OCI-LY7 (cell line): ENCODE data around the gene SLC43A1. TPM values are rescaled to one million over a fixed set of nuclear protein-coding genes. Genes with fewer than 3 reads are reported as not detected.
A peak's percentile ranks its signal among the peaks of the same experiment; 100 is the strongest.

Experiments used
- BruUV-seq: library from RNA; stranded (reverse); fragments of 400-500 nt; replicated peaks from 2 replicates; lab custom pipeline; 2021; lab: Mats Ljungman, UMichigan
- CTCF ChIA-PET: fragments of 300-600 bp; sonication (Branson Sonifier 250); formaldehyde crosslinking; loops from one replicate; lab custom pipeline; 2022; ENCODE audit warnings: antibody characterized with exemption; ENCODE audit not compliant: unreplicated experiment; lab: Charles Lee
- POLR2A ChIA-PET: fragments of 300-600 bp; sonication (Branson Sonifier 250); formaldehyde crosslinking; loops from one replicate; lab custom pipeline; 2022; ENCODE audit warnings: antibody characterized with exemption; lab: Charles Lee
- DNase-seq: peaks from one replicate; pipeline ENCODE4 v3.0.0-alpha.2; 2015; ENCODE audit warnings: low spot score
- H2AFZ ChIP-seq: fragments of 200-600 bp; sonication (generic), shearing (Covaris generic); 2 replicates; pipeline ENCODE4 v1.6.1; 2014; ENCODE audit warnings: mild to moderate bottlenecking, antibody characterized with exemption, low read length, moderate library complexity
- H3K27ac ChIP-seq: fragments of 200-600 bp; sonication (generic); 2 replicates; pipeline ENCODE4 v1.5.1; 2014; ENCODE audit warnings: mixed run types, low read depth, mild to moderate bottlenecking, moderate library complexity, low read length, inconsistent platforms; ENCODE audit not compliant: poor library complexity, severe bottlenecking
- H3K36me3 ChIP-seq: fragments of 200-600 bp; sonication (generic); 2 replicates; pipeline ENCODE4 v1.6.1; 2014; ENCODE audit warnings: mild to moderate bottlenecking, antibody characterized with exemption, low read length, moderate library complexity, mixed read lengths; ENCODE audit not compliant: insufficient read depth
- H3K4me1 ChIP-seq: fragments of 200-600 bp; sonication (generic); 2 replicates; pipeline ENCODE4 v1.5.1; 2014; ENCODE audit warnings: mild to moderate bottlenecking, low read length; ENCODE audit not compliant: insufficient read depth, poor library complexity, severe bottlenecking
- H3K4me2 ChIP-seq: fragments of 200-600 bp; sonication (generic); 2 replicates; pipeline ENCODE4 v1.6.1; 2014; ENCODE audit warnings: mild to moderate bottlenecking, low read length
- H3K4me3 ChIP-seq: fragments of 200-600 bp; sonication (generic); 2 replicates; pipeline ENCODE4 v1.5.1; 2014; ENCODE audit warnings: mild to moderate bottlenecking, low read depth, low read length; ENCODE audit not compliant: poor library complexity, severe bottlenecking
- H3K79me2 ChIP-seq: fragments of 200-600 bp; sonication (generic); 2 replicates; pipeline ENCODE4 v1.6.1; 2016; ENCODE audit warnings: low read depth, mild to moderate bottlenecking, low read length, moderate library complexity, mixed read lengths; ENCODE audit not compliant: insufficient read depth
- H3K9me2 ChIP-seq: fragments of 200-600 bp; sonication (generic); 2 replicates; pipeline ENCODE4 v1.6.1; 2016; ENCODE audit warnings: mild to moderate bottlenecking, low read length, mixed read lengths; ENCODE audit not compliant: insufficient read depth
- H3K9me3 ChIP-seq: fragments of 200-600 bp; sonication (generic); 2 replicates; pipeline ENCODE4 v1.6.1; 2014; ENCODE audit warnings: mild to moderate bottlenecking, mixed run types, low read length, mixed read lengths
- H4K20me1 ChIP-seq: fragments of 200-600 bp; sonication (generic); 2 replicates; pipeline ENCODE4 v1.6.1; 2014; ENCODE audit warnings: mild to moderate bottlenecking, antibody characterized with exemption, low read length, moderate library complexity, mixed read lengths; ENCODE audit not compliant: insufficient read depth
- CTCF ChIP-seq: fragments of 200-600 bp; sonication (generic); conservative IDR thresholded peaks from 2 replicates; pipeline ENCODE4 v1.5.1; 2014; ENCODE audit warnings: mild to moderate bottlenecking, antibody characterized with exemption, low read length, moderate library complexity, mixed read lengths
- EZH2phosphoT487 ChIP-seq: fragments of 200-600 bp; sonication (generic); IDR thresholded peaks from 2 replicates; pipeline ENCODE4 v1.6.1; 2018; ENCODE audit warnings: low read depth, borderline replicate concordance, mild to moderate bottlenecking, mixed run types, antibody characterized with exemption, low read length, moderate library complexity, mixed read lengths
- intact Hi-C: fragments of 100-400 bp; cut with micrococcal nuclease; formaldehyde crosslinking; loops from one replicate; pipeline ENCODE4 v1.10.0; 2022; ENCODE audit not compliant: unreplicated experiment
- total RNA-seq, 2 experiments: library from RNA; depleted of rRNA in 1 of 2; stranded (reverse); fragments of >200 nt in 1 of 2; shearing (Covaris generic) in 1 of 2; gene quantifications; 2 replicates each; pipeline ENCODE4 v1.2.3, GENCODE V29; 2014 to 2022

SLC43A1 gene
- total RNA-seq, 2 experiments from 2014 or later = 61.1 to 78.6 TPM

GRCh38 chr11:57493507-57494503 lies 21.7 kb downstream of the SLC43A1 start:
- no peak overlapping the region for H3K4me2 ChIP-seq
- peaks cover 16% of the 10 kb centered on the region for H3K4me1 ChIP-seq
- ChIA-PET POLR2A (interaction anchor here (0.6 to 5.3 kb wide), 16 partner anchors 8 to 291 kb away, joined by 3 to 64 read pairs (median 4); partner anchors contain the start of genes SELENOH, SLC43A1 and TIMM10), CTCF (interaction anchor here (0.6 to 2.5 kb wide), 17 partner anchors 8 to 174 kb away, joined by 3 to 60 read pairs (median 9); partner anchors contain the start of genes SLC43A1 and ZDHHC5)
- TF ChIP-seq EZH2phosphoT487 (no peak), CTCF (peak; percentile 96)
- no peaks in the 10 kb centered on the region for H3K9me3 ChIP-seq
- peaks cover 86% of the 10 kb centered on the region for H3K36me3 ChIP-seq
- peak; percentile 91 for DNase-seq
- H3K27ac ChIP-seq = peak overlapping the region; percentile 75
- no peaks in the 10 kb centered on the region for H4K20me1 ChIP-seq
- H3K4me3 ChIP-seq = no peak overlapping the region
- TSS peak; percentile 27 for BruUV-seq
- no peaks in the 10 kb centered on the region for H3K9me2 ChIP-seq
- no peaks in the 10 kb centered on the region for H3K79me2 ChIP-seq
- no peak overlapping the region for H2AFZ ChIP-seq
- intact Hi-C loops = loop anchor here (1.0 kb wide), 3 partner anchors 18 to 150 kb away; no protein-coding TSS in a partner anchor

DNA sequence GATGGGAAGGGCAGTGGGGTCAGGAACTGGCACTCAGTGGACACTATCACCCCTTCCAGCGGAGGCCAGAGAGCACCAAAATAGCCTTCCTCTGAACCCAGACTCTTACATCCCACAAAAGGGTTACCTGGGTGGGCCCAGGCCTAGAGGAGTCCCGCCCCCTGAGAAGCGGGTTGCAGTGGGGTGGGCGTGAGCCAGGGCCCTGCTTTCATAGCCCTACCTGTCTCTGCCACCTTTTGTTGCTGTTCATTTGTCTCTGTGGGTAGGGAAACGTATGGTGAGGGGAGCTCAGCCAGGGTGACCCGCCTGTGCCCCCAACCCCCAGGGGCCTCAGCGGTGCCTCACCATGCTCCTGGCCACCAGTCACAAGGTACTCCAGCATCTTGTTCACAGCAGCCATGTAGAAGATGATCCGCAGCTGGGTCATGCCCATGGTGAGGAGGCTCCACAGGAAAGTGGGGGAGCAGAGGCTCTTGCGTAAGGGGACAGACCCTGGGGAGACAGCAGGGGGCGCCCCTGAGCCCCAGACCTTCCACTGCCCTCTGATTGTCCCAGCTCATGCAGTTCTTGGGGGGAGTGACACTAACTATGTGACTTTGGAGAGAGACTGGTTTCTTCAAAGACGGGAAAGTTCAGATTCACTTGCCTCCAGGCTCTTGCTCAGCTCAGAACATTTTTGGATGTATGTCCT lies 24.0 kb downstream of the SLC43A1 start:
- Histone ChIP-seq H3K4me2 (no peak overlapping the region), H3K4me1 (peaks cover 22% of the 10 kb centered on the region), H3K79me2 (no peaks in the 10 kb centered on the region), H3K9me3 (no peaks in the 10 kb centered on the region), H3K9me2 (no peaks in the 10 kb centered on the region), H3K4me3 (no peak overlapping the region), H3K27ac (no peak overlapping the region), H2AFZ (no peak overlapping the region), H4K20me1 (no peaks in the 10 kb centered on the region), H3K36me3 (peaks cover 86% of the 10 kb centered on the region)
- ChIA-PET CTCF (interaction anchor here (0.8 kb wide), 1 partner anchor 36 kb away, joined by 3 read pairs; no protein-coding TSS in a partner anchor), POLR2A (interaction anchor here (0.7 to 3.9 kb wide), 2 partner anchors 24 to 37 kb away, joined by 3 to 64 read pairs; partner anchors contain the start of gene SLC43A1)
- TF ChIP-seq EZH2phosphoT487 (no peak), CTCF (peak; percentile 89)
- DNase-seq = peak; percentile 59
- BruUV-seq = no TSS peak
- intact Hi-C loops = no loop called here
